CD4-positive, alpha-beta T cell (primary cell): ENCODE data around the gene PIKFYVE. TPM values are rescaled to one million over a fixed set of nuclear protein-coding genes. Genes with fewer than 3 reads are reported as not detected.
A peak's percentile ranks its signal among the peaks of the same experiment; 100 is the strongest.

ENCODE experiments used
- ATAC-seq: fragments of 200-7000 bp; cut with Tn5 transposase; one replicate; pipeline ENCODE4 v1.10.0; 2022; ENCODE audit warnings: mild to moderate bottlenecking; ENCODE audit not compliant: poor library complexity
- CTCF ChIA-PET: fragments of 350-600 bp; sonication (Branson Sonifier 250); formaldehyde crosslinking; loops from one replicate; lab custom pipeline; 2021; ENCODE audit warnings: antibody characterized with exemption, inconsistent platforms; lab: Charles Lee
- POLR2A ChIA-PET: fragments of 350-600 bp; sonication (Branson Sonifier 250); formaldehyde crosslinking; loops from one replicate; lab custom pipeline; 2021; ENCODE audit warnings: antibody characterized with exemption, inconsistent platforms; lab: Charles Lee
- DNase-seq, 14 experiments: peaks; one replicate each; pipeline ENCODE4 v3.0.0-alpha.2; 2013 to 2020; ENCODE audit warnings: mixed read lengths in 2 of 14
- H3K27ac ChIP-seq, 2 donors: one replicate each; pipeline versions ENCODE4 v1.5.1 to v1.7.0; 2013; ENCODE audit warnings: low read length in 2 of 2, low read depth in 1 of 2, mild to moderate bottlenecking in 1 of 2
- H3K27me3 ChIP-seq, 2 experiments: 1 replicate in 1 of 2; 2 replicates in 1 of 2; pipeline versions ENCODE4 v1.6.1 to v1.7.0; 2013; ENCODE audit warnings: low read length in 2 of 2, control low read depth in 1 of 2, mild to moderate bottlenecking in 1 of 2, moderate library complexity in 1 of 2; ENCODE audit not compliant: insufficient read depth in 2 of 2, control insufficient read depth in 1 of 2
- H3K36me3 ChIP-seq: one replicate; pipeline ENCODE4 v1.6.1; 2013; ENCODE audit warnings: low read length, control low read depth; ENCODE audit not compliant: insufficient read depth
- H3K4me1 ChIP-seq: one replicate; pipeline ENCODE4 v1.6.1; 2013; ENCODE audit warnings: low read length, control low read depth; ENCODE audit not compliant: insufficient read depth
- H3K4me3 ChIP-seq: one replicate; pipeline ENCODE4 v1.5.1; 2013; ENCODE audit warnings: mild to moderate bottlenecking, low read length, moderate library complexity
- H3K9me3 ChIP-seq, 2 experiments: 1 replicate in 1 of 2; 2 replicates in 1 of 2; pipeline versions ENCODE4 v1.6.1 to v1.7.0; 2013; ENCODE audit warnings: low read length in 2 of 2, mild to moderate bottlenecking in 2 of 2, control low read depth in 1 of 2, moderate library complexity in 1 of 2; ENCODE audit not compliant: control insufficient read depth in 1 of 2, insufficient read depth in 1 of 2
- H3K27ac Mint-ChIP-seq: one replicate; pipeline ENCODE4 v1.8.0; 2020; ENCODE audit warnings: mixed read lengths
- H3K27me3 Mint-ChIP-seq: one replicate; pipeline ENCODE4 v1.8.0; 2021; ENCODE audit warnings: mixed read lengths
- H3K36me3 Mint-ChIP-seq: one replicate; pipeline ENCODE4 v1.8.0; 2021; ENCODE audit warnings: low read depth, mixed read lengths
- H3K4me1 Mint-ChIP-seq: one replicate; pipeline ENCODE4 v1.8.0; 2021; ENCODE audit warnings: low read depth, mixed read lengths
- H3K4me3 Mint-ChIP-seq: one replicate; pipeline ENCODE4 v1.8.0; 2020; ENCODE audit warnings: mild to moderate bottlenecking, mixed read lengths
- H3K9me3 Mint-ChIP-seq: one replicate; pipeline ENCODE4 v1.8.0; 2020; ENCODE audit warnings: mixed read lengths
- CTCF ChIP-seq: fragments of 200-600 bp; IDR thresholded peaks from one replicate; pipeline ENCODE4 v1.8.0; 2022; ENCODE audit warnings: antibody characterized with exemption, mild to moderate bottlenecking
- intact Hi-C, 2 experiments: fragments of 100-400 bp; cut with DNase I in 1 of 2; cut with micrococcal nuclease in 1 of 2; formaldehyde crosslinking; loops; one replicate each; pipeline versions ENCODE4 v1.15.1 to v1.9.0; 2023 to 2025; cut with DNase I, micrococcal nuclease
- total RNA-seq, 174 experiments: library from RNA in 2 of 174; stranded (reverse) in 2 of 174; gene quantifications; one replicate each; pipeline ENCODE4 v1.2.3 and lab custom pipeline; 2021 to 2026

PIKFYVE gene
- total RNA-seq, 2 experiments from 2014 or later: 29.3 to 29.9 TPM

GRCh38 chr2:208334230-208334629 lies 68.2 kb downstream of the PIKFYVE start:
- no peaks in the 10 kb centered on the region for H3K9me3 ChIP-seq
- H3K4me1 Mint-ChIP-seq: no peaks in the 10 kb centered on the region
- no peak overlapping the region for H3K27ac ChIP-seq
- H3K27ac Mint-ChIP-seq: peak overlapping the region; percentile 40
- H3K9me3 Mint-ChIP-seq: no peaks in the 10 kb centered on the region
- H3K36me3 ChIP-seq: peaks cover 78% of the 10 kb centered on the region
- peaks cover 89% of the 10 kb centered on the region for H3K36me3 Mint-ChIP-seq
- POLR2A ChIA-PET: no interaction called here
- no peak overlapping the region for H3K4me3 ChIP-seq
- no peak overlapping the region for H3K4me3 Mint-ChIP-seq
- no peak for ATAC-seq
- CTCF ChIA-PET: interaction anchor here (1.2 kb wide), 1 partner anchor 12 kb away, joined by 4 read pairs; no protein-coding TSS in a partner anchor
- no peak for TF ChIP-seq CTCF
- no peaks in the 10 kb centered on the region for H3K27me3 ChIP-seq
- H3K27me3 Mint-ChIP-seq: no peaks in the 10 kb centered on the region
- DNase-seq: no peak
- intact Hi-C loops: loop anchor here in 1 of 2 experiments (10.0 kb wide), 1 partner anchor 159 kb away; no protein-coding TSS in a partner anchor
- no peaks in the 10 kb centered on the region for H3K4me1 ChIP-seq

GRCh38 chr2:208346756-208347155 lies 80.7 kb downstream of the PIKFYVE start:
- ATAC-seq: no peak
- DNase-seq: no peak

GRCh38 chr2:208350610-208351009 lies 84.6 kb downstream of the PIKFYVE start:
- intact Hi-C loops: no loop called here
- no peaks in the 10 kb centered on the region for H3K9me3 Mint-ChIP-seq
- H3K27me3 Mint-ChIP-seq: no peaks in the 10 kb centered on the region
- no peak for TF ChIP-seq CTCF
- H3K4me1 Mint-ChIP-seq: no peaks in the 10 kb centered on the region
- H3K4me1 ChIP-seq: no peaks in the 10 kb centered on the region
- H3K27ac ChIP-seq: no peak overlapping the region
- no peak for DNase-seq
- peaks cover 94% of the 10 kb centered on the region for H3K36me3 Mint-ChIP-seq
- H3K27ac Mint-ChIP-seq: no peak overlapping the region
- ChIA-PET CTCF (no interaction called here), POLR2A (no interaction called here)
- H3K9me3 ChIP-seq: no peaks in the 10 kb centered on the region
- no peak overlapping the region for H3K4me3 ChIP-seq
- H3K4me3 Mint-ChIP-seq: no peak overlapping the region
- no peaks in the 10 kb centered on the region for H3K27me3 ChIP-seq
- peaks cover 96% of the 10 kb centered on the region for H3K36me3 ChIP-seq
- no peak for ATAC-seq

More at GRCh38 chr2:208346756-208347155, 80.7 kb downstream of the PIKFYVE start:
- H3K27ac Mint-ChIP-seq: no peak overlapping the region
- no peaks in the 10 kb centered on the region for H3K27me3 Mint-ChIP-seq
- Histone ChIP-seq H3K27me3 (no peaks in the 10 kb centered on the region), H3K4me1 (no peaks in the 10 kb centered on the region), H3K36me3 (peaks cover 84% of the 10 kb centered on the region), H3K4me3 (no peak overlapping the region), H3K9me3 (no peaks in the 10 kb centered on the region), H3K27ac (no peak overlapping the region)
- intact Hi-C loops: no loop called here
- no peaks in the 10 kb centered on the region for H3K9me3 Mint-ChIP-seq
- peaks cover 90% of the 10 kb centered on the region for H3K36me3 Mint-ChIP-seq
- no peaks in the 10 kb centered on the region for H3K4me1 Mint-ChIP-seq
- no peak overlapping the region for H3K4me3 Mint-ChIP-seq
- ChIA-PET CTCF (interaction anchor here (1.4 kb wide), 1 partner anchor 9 kb away, joined by 4 read pairs; no protein-coding TSS in a partner anchor), POLR2A (interaction anchor here (0.9 kb wide), 1 partner anchor 92 kb away, joined by 3 read pairs; no protein-coding TSS in a partner anchor)
- no peak for TF ChIP-seq CTCF
